Activated B cell treated with CpG ODN at 0.5 μM for 24 hours (primary cell): ENCODE measurements around the gene HLA-DPA1. TPM values are rescaled to one million over a fixed set of nuclear protein-coding genes. Genes with fewer than 3 reads are reported as not detected.

ENCODE experiments used
- ATAC-seq: fragments of 200-7000 bp; cut with Tn5 transposase; one replicate; pipeline ENCODE4 v1.10.0; 2021; ENCODE audit warnings: low read depth, mild to moderate bottlenecking, moderate library complexity
- CTCF ChIA-PET: fragments of 350-600 bp; sonication (Branson Sonifier 250); formaldehyde crosslinking; loops from one replicate; lab custom pipeline; 2021; ENCODE audit warnings: antibody characterized with exemption; lab: Charles Lee
- POLR2A ChIA-PET: fragments of 350-600 bp; sonication (Branson Sonifier 250); formaldehyde crosslinking; loops from one replicate; lab custom pipeline; 2021; ENCODE audit warnings: antibody characterized with exemption; lab: Charles Lee
- DNase-seq: peaks from one replicate; pipeline ENCODE4 v3.0.0; 2022
- H3K27ac Mint-ChIP-seq: one replicate; pipeline ENCODE4 v1.8.0; 2020; ENCODE audit warnings: mixed read lengths
- H3K27me3 Mint-ChIP-seq: one replicate; pipeline ENCODE4 v1.8.0; 2021; ENCODE audit warnings: mixed read lengths
- H3K36me3 Mint-ChIP-seq: one replicate; pipeline ENCODE4 v1.8.0; 2021; ENCODE audit warnings: low read depth, mixed read lengths
- H3K4me1 Mint-ChIP-seq: one replicate; pipeline ENCODE4 v1.8.0; 2021; ENCODE audit warnings: mixed read lengths
- H3K4me3 Mint-ChIP-seq: one replicate; pipeline ENCODE4 v1.8.0; 2020; ENCODE audit warnings: mild to moderate bottlenecking, mixed read lengths
- H3K9me3 Mint-ChIP-seq: one replicate; pipeline ENCODE4 v1.8.0; 2020; ENCODE audit warnings: mixed read lengths
- intact Hi-C: fragments of 100-400 bp; cut with micrococcal nuclease; formaldehyde crosslinking; loops from one replicate; pipeline ENCODE4 v1.15.1; 2024
- total RNA-seq: library from RNA; stranded (reverse); gene quantifications from 2 replicates; pipeline ENCODE4 v1.2.3, GENCODE V29; 2022
- TF ChIP-seq, protein P1 (sequence below): fragments of 200-600 bp; IDR thresholded peaks from one replicate; pipeline ENCODE4 v1.8.0; 2022; ENCODE audit warnings: antibody characterized with exemption, mild to moderate bottlenecking

HLA-DPA1 gene
- total RNA-seq, 1 donor from 2014 or later, result 718 TPM

DNA sequence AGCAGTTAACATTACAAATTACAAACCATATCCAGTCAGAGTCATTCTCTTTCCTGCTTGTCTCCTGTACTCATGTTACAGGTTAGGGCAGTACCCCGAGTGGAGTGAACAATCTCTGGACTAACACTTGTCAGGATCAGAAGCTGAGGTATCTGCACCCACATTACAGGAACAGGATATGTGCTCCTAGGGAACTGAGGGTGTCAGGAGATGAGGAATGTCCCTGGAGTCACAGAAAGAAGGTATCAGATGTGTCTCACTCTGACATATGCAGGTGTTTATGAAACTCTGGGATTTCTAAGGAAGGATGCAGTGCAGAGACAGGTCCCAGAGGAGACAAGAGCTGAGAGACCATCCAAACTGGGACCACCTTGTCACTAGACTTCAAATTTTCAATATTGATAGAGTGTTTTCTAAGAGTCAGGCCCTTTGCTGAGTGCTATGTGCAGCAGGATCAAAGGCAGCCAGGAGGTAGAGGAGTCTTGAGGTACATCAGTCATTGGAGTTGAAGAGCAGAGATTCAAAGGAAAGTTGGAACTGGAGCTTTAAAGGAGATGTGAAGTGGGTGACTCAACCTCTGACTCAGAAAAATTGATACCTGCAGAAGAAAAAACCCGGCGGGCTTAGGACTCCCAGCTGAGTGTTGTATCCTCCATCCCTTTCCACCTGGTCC, 14.9 kb upstream of the HLA-DPA1 start:
- peaks cover 43% of the 10 kb centered on the region for H3K4me1 Mint-ChIP-seq
- H3K27me3 Mint-ChIP-seq, result no peaks in the 10 kb centered on the region
- ATAC-seq, result no peak
- ChIA-PET CTCF (interaction anchor here (1.1 to 14.4 kb wide), 4 partner anchors 15 to 160 kb away, joined by 3 to 240 read pairs (median 4); partner anchors contain the start of genes HLA-DOA and HLA-DPA1), POLR2A (interaction anchor here (0.6 to 28.7 kb wide), 15 partner anchors 9 to 756 kb away, joined by 3 to 2264 read pairs (median 7); partner anchors contain the start of genes HLA-DOA, HLA-DPA1 and HLA-DPB1)
- intact Hi-C loops, result no loop called here
- no peaks in the 10 kb centered on the region for H3K9me3 Mint-ChIP-seq
- H3K4me3 Mint-ChIP-seq, result no peak overlapping the region
- peak overlapping the region; percentile 67 for H3K27ac Mint-ChIP-seq
- TF ChIP-seq, protein P1, sequence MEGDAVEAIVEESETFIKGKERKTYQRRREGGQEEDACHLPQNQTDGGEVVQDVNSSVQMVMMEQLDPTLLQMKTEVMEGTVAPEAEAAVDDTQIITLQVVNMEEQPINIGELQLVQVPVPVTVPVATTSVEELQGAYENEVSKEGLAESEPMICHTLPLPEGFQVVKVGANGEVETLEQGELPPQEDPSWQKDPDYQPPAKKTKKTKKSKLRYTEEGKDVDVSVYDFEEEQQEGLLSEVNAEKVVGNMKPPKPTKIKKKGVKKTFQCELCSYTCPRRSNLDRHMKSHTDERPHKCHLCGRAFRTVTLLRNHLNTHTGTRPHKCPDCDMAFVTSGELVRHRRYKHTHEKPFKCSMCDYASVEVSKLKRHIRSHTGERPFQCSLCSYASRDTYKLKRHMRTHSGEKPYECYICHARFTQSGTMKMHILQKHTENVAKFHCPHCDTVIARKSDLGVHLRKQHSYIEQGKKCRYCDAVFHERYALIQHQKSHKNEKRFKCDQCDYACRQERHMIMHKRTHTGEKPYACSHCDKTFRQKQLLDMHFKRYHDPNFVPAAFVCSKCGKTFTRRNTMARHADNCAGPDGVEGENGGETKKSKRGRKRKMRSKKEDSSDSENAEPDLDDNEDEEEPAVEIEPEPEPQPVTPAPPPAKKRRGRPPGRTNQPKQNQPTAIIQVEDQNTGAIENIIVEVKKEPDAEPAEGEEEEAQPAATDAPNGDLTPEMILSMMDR, result no peak
- peaks cover 60% of the 10 kb centered on the region for H3K36me3 Mint-ChIP-seq
- no peak for DNase-seq

DNA sequence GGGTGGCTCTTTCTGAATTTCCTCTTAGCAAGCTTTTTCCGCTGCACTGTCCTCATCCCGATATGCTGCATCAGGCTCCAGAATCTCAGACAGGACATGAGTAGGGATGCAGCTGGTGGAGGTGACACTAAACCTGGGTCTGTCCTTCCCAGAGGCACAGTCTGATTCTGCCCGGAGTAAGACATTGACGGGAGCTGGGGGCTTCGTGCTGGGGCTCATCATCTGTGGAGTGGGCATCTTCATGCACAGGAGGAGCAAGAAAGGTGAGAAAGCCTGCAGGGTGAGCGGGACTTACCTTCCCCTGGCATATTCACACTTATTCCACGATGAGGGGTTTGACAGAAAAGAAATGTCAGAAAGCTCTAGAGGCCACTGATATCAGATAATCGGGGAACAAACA, 12.2 kb upstream of the HLA-DPA1 start:
- peaks cover 55% of the 10 kb centered on the region for H3K4me1 Mint-ChIP-seq
- no peaks in the 10 kb centered on the region for H3K9me3 Mint-ChIP-seq
- ChIA-PET CTCF (interaction anchor here (14.4 kb wide), 1 partner anchor 71 kb away, joined by 240 read pairs; the partner anchor contains the start of gene HLA-DOA), POLR2A (interaction anchor here (3.0 to 28.7 kb wide), 2 partner anchors 10 to 65 kb away, joined by 11 to 2264 read pairs; partner anchors contain the start of genes HLA-DOA and HLA-DPB1)
- ATAC-seq (no peak), DNase-seq (no peak)
- intact Hi-C loops, result no loop called here
- H3K4me3 Mint-ChIP-seq, result no peak overlapping the region
- H3K27ac Mint-ChIP-seq, result peak overlapping the region; percentile 43
- TF ChIP-seq, protein P1, result no peak
- H3K36me3 Mint-ChIP-seq, result peaks cover 88% of the 10 kb centered on the region
- H3K27me3 Mint-ChIP-seq, result no peaks in the 10 kb centered on the region

DNA sequence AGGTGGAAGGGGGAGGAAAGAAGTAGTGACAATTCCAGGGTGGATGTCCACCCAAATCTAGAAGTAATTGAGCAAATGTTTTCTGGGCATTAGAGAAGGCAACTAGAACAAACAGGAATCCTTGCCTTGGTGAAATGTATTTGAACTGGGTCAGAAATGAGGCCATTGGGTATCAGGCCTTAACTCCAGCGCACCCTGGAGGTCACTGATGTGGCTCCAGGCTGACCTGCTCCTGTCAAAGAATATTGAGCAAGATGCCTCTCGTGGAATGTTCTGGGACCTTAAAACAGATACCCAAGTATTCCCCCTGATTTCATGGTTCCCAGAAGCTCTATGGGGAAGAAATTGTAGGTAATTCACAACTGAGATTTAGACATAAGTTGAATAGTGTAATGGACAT, 9.3 kb upstream of the HLA-DPA1 start:
- Mint-ChIP-seq H3K27ac (peak overlapping the region; percentile 78), H3K36me3 (peaks cover 100% of the 10 kb centered on the region), H3K27me3 (no peaks in the 10 kb centered on the region), H3K4me3 (peak overlapping the region; percentile 89), H3K4me1 (peaks cover 74% of the 10 kb centered on the region), H3K9me3 (no peaks in the 10 kb centered on the region)
- ChIA-PET POLR2A (interaction anchor here (0.7 to 28.7 kb wide), 6 partner anchors 11 to 166 kb away, joined by 3 to 2264 read pairs (median 23); partner anchors contain the start of genes HLA-DOA and HLA-DPA1), CTCF (interaction anchor here (0.9 to 14.4 kb wide), 8 partner anchors 10 to 82 kb away, joined by 3 to 240 read pairs (median 4); partner anchors contain the start of gene HLA-DOA)
- TF ChIP-seq, protein P1, result no peak
- intact Hi-C loops, result loop anchor here (1.0 to 5.0 kb wide), 4 partner anchors 8 to 166 kb away; no protein-coding TSS in a partner anchor
- DNase-seq, result no peak
- ATAC-seq, result peak; percentile 54

DNA sequence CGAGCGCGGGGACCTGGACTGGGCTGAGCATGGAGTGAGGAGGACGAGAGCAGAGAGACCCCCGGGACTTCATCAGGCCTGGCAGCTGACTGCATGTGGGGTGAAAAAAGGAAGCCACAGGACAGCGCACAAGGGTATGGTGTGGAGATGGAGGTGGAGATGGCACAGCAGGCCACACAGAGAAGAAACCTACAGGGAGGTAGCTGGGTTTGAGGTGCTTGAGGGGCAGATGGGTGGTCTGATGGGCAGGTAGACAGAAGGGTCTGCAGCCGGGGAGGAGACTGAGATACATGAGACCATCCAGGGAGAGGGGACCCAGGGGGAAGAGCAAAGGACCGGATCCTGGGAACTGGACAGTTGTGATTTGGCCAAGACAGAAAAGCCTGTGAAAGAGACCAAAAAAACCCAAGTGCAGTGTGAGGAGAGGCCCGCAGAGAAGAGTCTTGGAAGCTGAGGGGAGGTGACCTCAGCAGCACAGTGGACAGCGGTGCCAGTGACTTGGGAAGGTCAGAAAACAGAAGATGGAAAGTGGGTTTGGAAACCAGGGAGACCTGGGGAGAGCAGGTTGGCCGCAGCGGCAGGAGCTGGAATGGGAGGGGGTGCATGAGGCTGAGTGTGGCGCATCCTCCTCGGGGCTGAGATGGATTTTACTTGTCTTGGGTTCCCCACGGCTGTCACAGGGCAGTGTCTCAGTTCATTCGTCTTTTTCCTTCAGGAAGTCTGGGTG, 7.8 kb upstream of the HLA-DPA1 start:
- CTCF ChIA-PET, result interaction anchor here (1.3 to 14.4 kb wide), 3 partner anchors 10 to 67 kb away, joined by 3 to 240 read pairs (median 4); partner anchors contain the start of gene HLA-DOA
- intact Hi-C loops, result loop anchor here (5.0 kb wide), 1 partner anchor 66 kb away; no protein-coding TSS in a partner anchor
- H3K27ac Mint-ChIP-seq, result peak overlapping the region; percentile 78
- H3K4me1 Mint-ChIP-seq, result peaks cover 78% of the 10 kb centered on the region
- no peaks in the 10 kb centered on the region for H3K9me3 Mint-ChIP-seq
- peaks cover 98% of the 10 kb centered on the region for H3K36me3 Mint-ChIP-seq
- peak overlapping the region; percentile 89 for H3K4me3 Mint-ChIP-seq
- ATAC-seq (no peak), DNase-seq (no peak)
- TF ChIP-seq, protein P1, result no peak
- no peaks in the 10 kb centered on the region for H3K27me3 Mint-ChIP-seq
- POLR2A ChIA-PET, result interaction anchor here (0.6 to 28.7 kb wide), 15 partner anchors 8 to 416 kb away, joined by 3 to 2264 read pairs (median 6); partner anchors contain the start of genes HLA-DOA and HLA-DPA1
